ENCODE measurements around the gene CACNG4. TPM values are rescaled to one million over a fixed set of nuclear protein-coding genes. Genes with fewer than 3 reads are reported as not detected.

CACNG4 gene
- total RNA-seq, 1 donor from 2014 or later: 0.74 TPM

DNA sequence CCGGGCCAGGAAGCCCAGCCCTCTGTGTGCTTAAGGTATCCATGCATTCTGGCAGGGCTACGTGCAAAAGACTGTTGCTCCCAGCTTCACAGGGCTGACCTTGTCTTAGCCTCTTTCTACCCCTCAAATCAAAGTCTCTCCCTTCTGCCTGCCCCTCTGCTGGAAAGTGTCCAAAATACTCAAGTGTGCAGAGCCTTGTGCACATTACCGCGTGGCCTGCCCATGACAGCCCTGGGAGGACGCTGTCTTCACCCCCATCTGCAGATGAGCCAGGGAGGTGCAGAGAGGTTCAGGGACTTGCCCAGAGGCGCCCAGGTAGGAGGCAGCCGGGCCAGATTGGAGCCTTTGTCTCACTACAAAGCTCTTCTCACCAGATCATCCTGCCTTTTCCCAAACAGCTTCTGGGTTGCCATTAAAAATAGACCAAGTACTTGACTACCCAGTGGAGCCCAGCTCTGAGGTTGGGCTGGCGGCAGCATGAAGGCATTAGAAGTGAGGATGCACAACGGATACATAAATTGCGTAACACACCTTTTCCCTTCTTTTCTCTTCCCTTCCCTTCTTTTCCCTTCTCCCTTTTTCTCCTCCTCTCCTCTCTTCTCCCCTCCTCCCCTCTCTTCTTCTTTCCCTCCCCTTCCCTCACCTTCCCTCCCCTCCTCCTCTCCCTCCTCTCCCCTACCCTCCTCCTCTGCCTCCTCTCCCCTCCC is 3.5 kb downstream of the CACNG4 start:
- intact Hi-C loops (cut with DNase I): no loop called here
- no peak for DNase-seq (ENCODE audit: extremely low spot score in 2 of 2)
- TF ChIP-seq POLR2A (IDR thresholded peaks at IDR 0.05) (no peak), POLR2AphosphoS5 (IDR thresholded peaks at IDR 0.05; ENCODE audit: insufficient read depth in 1 of 2, low read depth in 1 of 2) (no peak)
- TF ChIP-seq, protein P1, sequence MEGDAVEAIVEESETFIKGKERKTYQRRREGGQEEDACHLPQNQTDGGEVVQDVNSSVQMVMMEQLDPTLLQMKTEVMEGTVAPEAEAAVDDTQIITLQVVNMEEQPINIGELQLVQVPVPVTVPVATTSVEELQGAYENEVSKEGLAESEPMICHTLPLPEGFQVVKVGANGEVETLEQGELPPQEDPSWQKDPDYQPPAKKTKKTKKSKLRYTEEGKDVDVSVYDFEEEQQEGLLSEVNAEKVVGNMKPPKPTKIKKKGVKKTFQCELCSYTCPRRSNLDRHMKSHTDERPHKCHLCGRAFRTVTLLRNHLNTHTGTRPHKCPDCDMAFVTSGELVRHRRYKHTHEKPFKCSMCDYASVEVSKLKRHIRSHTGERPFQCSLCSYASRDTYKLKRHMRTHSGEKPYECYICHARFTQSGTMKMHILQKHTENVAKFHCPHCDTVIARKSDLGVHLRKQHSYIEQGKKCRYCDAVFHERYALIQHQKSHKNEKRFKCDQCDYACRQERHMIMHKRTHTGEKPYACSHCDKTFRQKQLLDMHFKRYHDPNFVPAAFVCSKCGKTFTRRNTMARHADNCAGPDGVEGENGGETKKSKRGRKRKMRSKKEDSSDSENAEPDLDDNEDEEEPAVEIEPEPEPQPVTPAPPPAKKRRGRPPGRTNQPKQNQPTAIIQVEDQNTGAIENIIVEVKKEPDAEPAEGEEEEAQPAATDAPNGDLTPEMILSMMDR (IDR thresholded peaks at IDR 0.05): no peak
- Histone ChIP-seq H3K9me3 (no peaks in the 10 kb centered on the region), H3K27me3 (no peaks in the 10 kb centered on the region), H3K4me1 (peaks cover 26% of the 10 kb centered on the region), H3K27ac (no peak overlapping the region), H3K36me3 (no peaks in the 10 kb centered on the region), H3K4me3 (no peak overlapping the region)

- no peak for DNase-seq (ENCODE audit: extremely low spot score in 2 of 2)
- H3K9me3 ChIP-seq: no peaks in the 10 kb centered on the region
- peaks cover 21% of the 10 kb centered on the region for H3K4me1 ChIP-seq
- intact Hi-C loops (cut with DNase I): no loop called here
- no peaks in the 10 kb centered on the region for H3K27me3 ChIP-seq
- no peak overlapping the region for H3K27ac ChIP-seq
- H3K4me3 ChIP-seq: no peak overlapping the region
- TF ChIP-seq POLR2A (IDR thresholded peaks at IDR 0.05): no peak
- TF ChIP-seq, protein P1 (IDR thresholded peaks at IDR 0.05): no peak
- H3K36me3 ChIP-seq: no peaks in the 10 kb centered on the region
Observed at GRCh38 chr17:66968916-66969315, 4.4 kb downstream of the CACNG4 start.

DNA sequence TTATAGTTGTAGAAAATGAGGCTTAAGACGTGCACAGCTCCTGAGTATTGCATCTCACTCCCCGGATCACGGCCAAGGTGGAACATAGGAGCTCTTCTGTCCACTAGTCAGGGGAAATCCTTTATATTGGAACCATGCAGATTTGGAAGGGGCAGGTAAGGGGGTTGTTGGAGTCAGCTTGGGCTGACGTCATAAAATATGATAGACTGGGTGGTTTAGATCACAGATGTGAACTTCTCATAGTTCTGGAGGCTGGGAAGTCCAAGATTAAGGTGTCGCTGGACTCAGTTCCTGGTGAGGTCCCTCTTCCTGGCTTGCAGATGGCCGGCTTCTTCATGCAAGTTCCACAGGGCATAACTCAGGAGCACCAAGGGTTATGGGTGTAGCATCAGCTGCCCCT is 5.6 kb downstream of the CACNG4 start:
- peaks cover 15% of the 10 kb centered on the region for H3K4me1 ChIP-seq
- H3K36me3 ChIP-seq: no peaks in the 10 kb centered on the region
- H3K9me3 ChIP-seq: no peaks in the 10 kb centered on the region
- intact Hi-C loops (cut with DNase I): no loop called here
- no peak overlapping the region for H3K4me3 ChIP-seq
- no peak for DNase-seq (ENCODE audit: extremely low spot score in 2 of 2)
- no peaks in the 10 kb centered on the region for H3K27me3 ChIP-seq
- H3K27ac ChIP-seq: no peak overlapping the region
- TF ChIP-seq POLR2A (IDR thresholded peaks at IDR 0.05) (no peak), POLR2AphosphoS5 (IDR thresholded peaks at IDR 0.05; ENCODE audit: insufficient read depth in 1 of 2, low read depth in 1 of 2) (no peak)
- TF ChIP-seq, protein P1 (IDR thresholded peaks at IDR 0.05): no peak

- intact Hi-C loops (cut with DNase I): no loop called here
- Histone ChIP-seq H3K27ac (no peak overlapping the region), H3K27me3 (no peaks in the 10 kb centered on the region), H3K9me3 (no peaks in the 10 kb centered on the region), H3K36me3 (no peaks in the 10 kb centered on the region), H3K4me1 (peaks cover 8% of the 10 kb centered on the region), H3K4me3 (no peak overlapping the region)
- DNase-seq (ENCODE audit: extremely low spot score in 2 of 2): no peak
- TF ChIP-seq POLR2A (IDR thresholded peaks at IDR 0.05) (no peak), POLR2AphosphoS5 (IDR thresholded peaks at IDR 0.05; ENCODE audit: insufficient read depth in 1 of 2, low read depth in 1 of 2) (no peak)
- TF ChIP-seq, protein P1 (IDR thresholded peaks at IDR 0.05): no peak
Observed at GRCh38 chr17:66970797-66971196, 6.3 kb downstream of the CACNG4 start.

DNA sequence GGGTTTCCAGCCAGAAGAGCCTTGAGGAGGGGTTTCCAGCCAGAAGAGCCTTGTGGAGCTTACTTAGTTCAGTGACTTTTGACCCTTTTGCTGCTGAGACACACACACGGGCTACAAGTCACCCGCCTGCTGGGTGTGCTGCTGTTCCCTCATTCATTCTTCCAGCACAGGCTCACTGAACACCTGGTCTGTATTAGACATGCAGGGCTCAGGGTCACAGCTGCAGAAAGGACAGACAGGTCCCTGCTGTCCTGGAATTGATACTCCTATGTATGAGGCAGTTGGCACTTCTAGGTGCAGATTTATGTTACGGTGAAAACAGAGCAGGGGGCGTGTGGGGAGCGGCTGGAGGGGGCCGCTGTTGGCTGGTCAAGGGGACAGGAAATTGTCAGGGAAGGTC is 6.8 kb downstream of the CACNG4 start:
- TF ChIP-seq POLR2AphosphoS5 (IDR thresholded peaks at IDR 0.05; ENCODE audit: insufficient read depth in 1 of 2, low read depth in 1 of 2) (no peak), POLR2A (IDR thresholded peaks at IDR 0.05) (no peak)
- TF ChIP-seq, protein P1 (IDR thresholded peaks at IDR 0.05): no peak
- no peak for DNase-seq (ENCODE audit: extremely low spot score in 2 of 2)
- Histone ChIP-seq H3K4me3 (no peak overlapping the region), H3K9me3 (no peaks in the 10 kb centered on the region), H3K36me3 (no peaks in the 10 kb centered on the region), H3K27ac (no peak overlapping the region), H3K4me1 (peaks cover 3% of the 10 kb centered on the region), H3K27me3 (no peaks in the 10 kb centered on the region)
- intact Hi-C loops (cut with DNase I): no loop called here

Data from vagina (tissue), 2 donors.